Prostate gland (tissue), 2 donors: ENCODE results near the gene SCYGR7.

Source experiments
- POLR2AphosphoS5 ChIP-seq: sonication (generic); formaldehyde crosslinking; IDR thresholded peaks from one replicate; pipeline ENCODE4 v1.6.1; 2017; ENCODE audit warnings: antibody characterized with exemption
- TF ChIP-seq, protein P1 (sequence below), 4 experiments: fragments of 200-600 bp in 2 of 4; fragments of 450-650 bp in 2 of 4; sonication (generic) in 2 of 4; IDR thresholded peaks; 1 replicate in 3 of 4; 2 replicates in 1 of 4; pipeline ENCODE4 v1.5.1; 2016 to 2019; ENCODE audit warnings: antibody characterized with exemption in 4 of 4, mild to moderate bottlenecking in 2 of 4, moderate library complexity in 2 of 4

DNA sequence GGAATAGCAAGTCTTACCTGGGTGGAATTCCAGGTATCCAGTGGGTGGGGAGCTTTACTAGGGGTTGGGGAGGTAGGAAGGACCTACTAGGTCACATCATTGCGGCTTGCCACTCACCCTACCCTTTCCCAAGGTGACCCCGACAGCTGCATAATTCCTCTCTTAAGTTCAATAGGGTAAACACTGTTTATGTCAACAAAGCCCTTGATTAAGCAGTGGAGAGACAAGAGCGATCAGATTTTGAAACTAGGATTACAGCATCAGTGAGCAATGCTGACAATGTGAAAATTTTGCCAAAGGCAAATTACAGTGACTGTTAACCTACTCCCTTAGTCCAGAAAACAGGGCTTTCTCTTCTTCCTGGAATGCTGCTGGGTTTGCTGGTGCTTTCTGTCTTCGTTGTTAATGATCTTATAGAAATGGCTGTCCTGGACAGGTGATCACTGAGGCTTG, 24.8 kb upstream of the SCYGR7 start:
- TF ChIP-seq, protein P1, sequence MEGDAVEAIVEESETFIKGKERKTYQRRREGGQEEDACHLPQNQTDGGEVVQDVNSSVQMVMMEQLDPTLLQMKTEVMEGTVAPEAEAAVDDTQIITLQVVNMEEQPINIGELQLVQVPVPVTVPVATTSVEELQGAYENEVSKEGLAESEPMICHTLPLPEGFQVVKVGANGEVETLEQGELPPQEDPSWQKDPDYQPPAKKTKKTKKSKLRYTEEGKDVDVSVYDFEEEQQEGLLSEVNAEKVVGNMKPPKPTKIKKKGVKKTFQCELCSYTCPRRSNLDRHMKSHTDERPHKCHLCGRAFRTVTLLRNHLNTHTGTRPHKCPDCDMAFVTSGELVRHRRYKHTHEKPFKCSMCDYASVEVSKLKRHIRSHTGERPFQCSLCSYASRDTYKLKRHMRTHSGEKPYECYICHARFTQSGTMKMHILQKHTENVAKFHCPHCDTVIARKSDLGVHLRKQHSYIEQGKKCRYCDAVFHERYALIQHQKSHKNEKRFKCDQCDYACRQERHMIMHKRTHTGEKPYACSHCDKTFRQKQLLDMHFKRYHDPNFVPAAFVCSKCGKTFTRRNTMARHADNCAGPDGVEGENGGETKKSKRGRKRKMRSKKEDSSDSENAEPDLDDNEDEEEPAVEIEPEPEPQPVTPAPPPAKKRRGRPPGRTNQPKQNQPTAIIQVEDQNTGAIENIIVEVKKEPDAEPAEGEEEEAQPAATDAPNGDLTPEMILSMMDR (IDR thresholded peaks at IDR 0.05): no peak
- TF ChIP-seq POLR2AphosphoS5: no peak
